ENCODE data around the gene ANKFN1. TPM values are rescaled to one million over a fixed set of nuclear protein-coding genes. Genes with fewer than 3 reads are reported as not detected.

ANKFN1 gene
- total and polyA plus RNA-seq, 7 donors, result 0.01 to 0.28 (median 0.04) TPM; not detected in 3

DNA sequence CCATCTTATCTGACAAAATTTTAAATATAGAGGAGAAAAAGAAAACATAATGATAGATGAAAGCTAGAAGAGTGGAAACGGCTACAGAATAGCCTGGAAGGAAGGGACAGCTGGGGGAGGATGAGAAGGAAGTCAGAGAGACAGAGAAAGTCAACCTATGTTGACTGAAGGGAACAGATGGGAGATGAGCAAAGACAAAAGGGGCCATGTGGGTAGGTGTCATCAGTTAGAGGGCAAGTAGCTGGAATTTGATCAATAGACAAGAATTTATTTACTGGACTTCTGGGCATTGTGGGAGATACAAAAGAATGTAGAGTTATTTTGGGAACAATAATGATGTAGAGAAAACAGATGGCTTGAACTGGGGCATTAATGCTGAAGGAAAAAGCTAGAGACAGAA lies 194.4 kb downstream of the ANKFN1 start:
- intact Hi-C loops (cut with DNase I), result no loop called here
- DNase-seq (no peak), ATAC-seq (no peak)
- 21 to 49% (median 29%) methylated on average over 1 of the region's 1 CpG for WGBS, 3 donors
- Histone ChIP-seq H3K4me3 (no peak overlapping the region), H3K27me3 (ENCODE audit: insufficient read depth in 3 of 3, low read length in 2 of 3) (no peaks in the 10 kb centered on the region), H3K9me3 (peaks cover 4% of the 10 kb centered on the region), H3K36me3 (ENCODE audit: insufficient read depth in 1 of 2, low read depth in 1 of 2) (no peaks in the 10 kb centered on the region), H3K4me1 (no peaks in the 10 kb centered on the region), H3K27ac (no peak overlapping the region)
- TF ChIP-seq, protein P1, sequence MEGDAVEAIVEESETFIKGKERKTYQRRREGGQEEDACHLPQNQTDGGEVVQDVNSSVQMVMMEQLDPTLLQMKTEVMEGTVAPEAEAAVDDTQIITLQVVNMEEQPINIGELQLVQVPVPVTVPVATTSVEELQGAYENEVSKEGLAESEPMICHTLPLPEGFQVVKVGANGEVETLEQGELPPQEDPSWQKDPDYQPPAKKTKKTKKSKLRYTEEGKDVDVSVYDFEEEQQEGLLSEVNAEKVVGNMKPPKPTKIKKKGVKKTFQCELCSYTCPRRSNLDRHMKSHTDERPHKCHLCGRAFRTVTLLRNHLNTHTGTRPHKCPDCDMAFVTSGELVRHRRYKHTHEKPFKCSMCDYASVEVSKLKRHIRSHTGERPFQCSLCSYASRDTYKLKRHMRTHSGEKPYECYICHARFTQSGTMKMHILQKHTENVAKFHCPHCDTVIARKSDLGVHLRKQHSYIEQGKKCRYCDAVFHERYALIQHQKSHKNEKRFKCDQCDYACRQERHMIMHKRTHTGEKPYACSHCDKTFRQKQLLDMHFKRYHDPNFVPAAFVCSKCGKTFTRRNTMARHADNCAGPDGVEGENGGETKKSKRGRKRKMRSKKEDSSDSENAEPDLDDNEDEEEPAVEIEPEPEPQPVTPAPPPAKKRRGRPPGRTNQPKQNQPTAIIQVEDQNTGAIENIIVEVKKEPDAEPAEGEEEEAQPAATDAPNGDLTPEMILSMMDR (IDR thresholded peaks at IDR 0.05), result no peak

DNA sequence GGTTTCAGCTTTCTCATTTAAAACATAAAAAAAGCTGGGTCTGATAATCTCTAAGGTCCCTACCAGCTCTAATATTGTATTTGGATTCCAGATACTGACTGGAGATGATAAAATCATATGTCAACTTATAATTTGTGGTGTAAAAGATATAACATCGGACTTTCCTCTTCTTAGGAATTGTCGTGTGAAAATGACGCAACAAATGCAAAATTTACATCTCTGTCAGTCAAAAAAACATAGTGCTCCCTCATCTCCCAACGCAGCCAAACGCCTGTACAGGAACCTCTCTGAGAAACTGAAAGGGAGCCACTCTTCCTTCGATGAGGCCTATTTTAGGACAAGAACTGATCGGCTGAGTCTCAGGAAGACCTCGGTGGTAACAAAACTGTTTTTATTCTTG lies 197.3 kb downstream of the ANKFN1 start:
- H3K27ac ChIP-seq, result no peak overlapping the region
- no peak for DNase-seq
- no peaks in the 10 kb centered on the region for H3K27me3 ChIP-seq (ENCODE audit: insufficient read depth in 3 of 3, low read length in 2 of 3)
- intact Hi-C loops (cut with DNase I), result no loop called here
- TF ChIP-seq, protein P1 (IDR thresholded peaks at IDR 0.05), result no peak
- H3K36me3 ChIP-seq (ENCODE audit: insufficient read depth in 1 of 2, low read depth in 1 of 2), result no peaks in the 10 kb centered on the region
- no peak for ATAC-seq
- peaks cover 4% of the 10 kb centered on the region for H3K9me3 ChIP-seq
- WGBS, 3 donors, result 88 to 91% (median 89%) methylated on average over 8 of the region's 8 CpGs
- no peak overlapping the region for H3K4me3 ChIP-seq
- no peaks in the 10 kb centered on the region for H3K4me1 ChIP-seq

DNA sequence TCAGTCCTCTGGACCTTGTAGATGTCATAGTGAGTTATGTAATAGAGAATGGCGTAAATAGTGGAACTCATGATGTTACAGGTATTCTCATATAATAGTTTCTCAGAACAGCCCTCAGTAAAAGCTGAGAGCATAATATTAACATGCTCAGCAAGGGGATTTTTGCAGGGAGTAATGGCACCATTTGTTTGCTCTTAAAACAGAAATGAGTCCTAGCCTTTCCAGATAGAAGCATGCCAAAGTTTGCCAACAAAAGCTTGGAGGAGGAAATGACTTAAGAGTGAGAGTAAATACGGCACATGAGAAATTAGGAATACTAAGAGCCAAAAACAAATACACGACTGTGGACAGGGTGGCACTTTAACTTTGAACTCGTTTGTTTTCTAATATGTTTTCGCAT lies 198.4 kb downstream of the ANKFN1 start:
- H3K9me3 ChIP-seq, result no peaks in the 10 kb centered on the region
- no peaks in the 10 kb centered on the region for H3K27me3 ChIP-seq (ENCODE audit: insufficient read depth in 3 of 3, low read length in 2 of 3)
- H3K27ac ChIP-seq, result no peak overlapping the region
- H3K4me1 ChIP-seq, result no peaks in the 10 kb centered on the region
- no peak for DNase-seq
- intact Hi-C loops (cut with DNase I), result no loop called here
- 74 to 79% (median 76%) methylated on average over 5 of the region's 5 CpGs for WGBS, 3 donors
- no peak for ATAC-seq
- H3K4me3 ChIP-seq, result no peak overlapping the region
- H3K36me3 ChIP-seq (ENCODE audit: insufficient read depth in 1 of 2, low read depth in 1 of 2), result no peaks in the 10 kb centered on the region
- TF ChIP-seq, protein P1 (IDR thresholded peaks at IDR 0.05), result no peak

DNA sequence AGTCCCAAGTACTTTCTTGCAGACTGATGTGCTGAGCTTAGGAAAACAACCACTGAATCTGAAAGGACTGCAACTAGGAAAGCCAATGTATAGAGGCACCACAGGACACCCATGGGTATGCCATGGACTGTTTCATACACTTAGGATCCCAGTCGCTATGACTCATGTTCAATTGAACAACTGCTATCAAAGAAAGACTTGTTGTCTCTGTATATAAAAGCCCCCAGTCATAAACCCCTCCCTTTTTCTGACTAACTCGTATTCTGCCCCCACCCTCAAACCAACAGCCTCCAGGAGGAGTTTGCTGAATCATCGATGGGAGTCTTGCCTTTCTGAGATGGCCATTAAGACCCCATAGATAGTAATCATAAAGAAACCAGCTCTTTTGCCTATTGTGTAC lies 205.4 kb downstream of the ANKFN1 start:
- Histone ChIP-seq H3K27me3 (ENCODE audit: insufficient read depth in 3 of 3, low read length in 2 of 3) (no peaks in the 10 kb centered on the region), H3K27ac (no peak overlapping the region), H3K36me3 (ENCODE audit: insufficient read depth in 1 of 2, low read depth in 1 of 2) (no peaks in the 10 kb centered on the region), H3K4me1 (no peaks in the 10 kb centered on the region), H3K9me3 (no peaks in the 10 kb centered on the region), H3K4me3 (no peak overlapping the region)
- ATAC-seq (no peak), DNase-seq (no peak)
- intact Hi-C loops (cut with DNase I), result no loop called here
- TF ChIP-seq, protein P1 (IDR thresholded peaks at IDR 0.05), result no peak
- WGBS, 3 donors, result 74 to 82% (median 80%) methylated on average over 3 of the region's 3 CpGs

DNA sequence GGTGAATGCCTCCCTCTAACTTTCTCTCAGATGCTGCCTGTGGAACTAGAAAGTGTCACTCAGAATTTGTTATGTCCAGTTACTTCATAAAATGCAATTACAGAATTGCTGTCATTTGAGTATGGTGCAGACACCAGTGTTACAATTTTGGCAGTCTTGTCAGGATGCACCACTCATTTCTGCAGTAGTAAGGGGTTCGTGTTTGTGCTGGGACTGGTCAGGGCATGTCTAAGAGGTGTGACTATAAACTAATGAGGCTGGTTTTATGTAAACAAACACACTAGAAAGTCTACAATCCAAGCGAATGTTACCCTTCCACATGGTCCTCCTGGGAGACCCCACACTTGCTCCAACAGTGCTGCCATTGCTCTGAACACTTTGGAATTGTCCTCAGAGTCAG lies 206.2 kb downstream of the ANKFN1 start:
- no peaks in the 10 kb centered on the region for H3K4me1 ChIP-seq
- DNase-seq (no peak), ATAC-seq (no peak)
- intact Hi-C loops (cut with DNase I), result no loop called here
- H3K9me3 ChIP-seq, result no peaks in the 10 kb centered on the region
- TF ChIP-seq, protein P1 (IDR thresholded peaks at IDR 0.05), result no peak
- 51 to 57% (median 56%) methylated on average over 2 of the region's 2 CpGs for WGBS, 3 donors
- no peaks in the 10 kb centered on the region for H3K36me3 ChIP-seq (ENCODE audit: insufficient read depth in 1 of 2, low read depth in 1 of 2)
- H3K27ac ChIP-seq, result no peak overlapping the region
- no peaks in the 10 kb centered on the region for H3K27me3 ChIP-seq (ENCODE audit: insufficient read depth in 3 of 3, low read length in 2 of 3)
- H3K4me3 ChIP-seq, result no peak overlapping the region
